Daoy (cell line): Measurements from ENCODE around the gene PAM16. TPM values are rescaled to one million over a fixed set of nuclear protein-coding genes. Genes with fewer than 3 reads are reported as not detected.
A peak's percentile ranks its signal among the peaks of the same experiment; 100 is the strongest.

Experiments used
- DNase-seq: peaks from one replicate; pipeline ENCODE4 v3.0.0-alpha.2; 2015; ENCODE audit warnings: low read depth
- total RNA-seq: library from RNA; depleted of rRNA; stranded (reverse); fragments of >200 nt; shearing (Covaris generic); gene quantifications from 2 replicates; pipeline ENCODE4 v1.2.3, GENCODE V29; 2014

Gene PAM16
- total RNA-seq, 1 experiment from 2014 or later: 71.8 TPM

DNA sequence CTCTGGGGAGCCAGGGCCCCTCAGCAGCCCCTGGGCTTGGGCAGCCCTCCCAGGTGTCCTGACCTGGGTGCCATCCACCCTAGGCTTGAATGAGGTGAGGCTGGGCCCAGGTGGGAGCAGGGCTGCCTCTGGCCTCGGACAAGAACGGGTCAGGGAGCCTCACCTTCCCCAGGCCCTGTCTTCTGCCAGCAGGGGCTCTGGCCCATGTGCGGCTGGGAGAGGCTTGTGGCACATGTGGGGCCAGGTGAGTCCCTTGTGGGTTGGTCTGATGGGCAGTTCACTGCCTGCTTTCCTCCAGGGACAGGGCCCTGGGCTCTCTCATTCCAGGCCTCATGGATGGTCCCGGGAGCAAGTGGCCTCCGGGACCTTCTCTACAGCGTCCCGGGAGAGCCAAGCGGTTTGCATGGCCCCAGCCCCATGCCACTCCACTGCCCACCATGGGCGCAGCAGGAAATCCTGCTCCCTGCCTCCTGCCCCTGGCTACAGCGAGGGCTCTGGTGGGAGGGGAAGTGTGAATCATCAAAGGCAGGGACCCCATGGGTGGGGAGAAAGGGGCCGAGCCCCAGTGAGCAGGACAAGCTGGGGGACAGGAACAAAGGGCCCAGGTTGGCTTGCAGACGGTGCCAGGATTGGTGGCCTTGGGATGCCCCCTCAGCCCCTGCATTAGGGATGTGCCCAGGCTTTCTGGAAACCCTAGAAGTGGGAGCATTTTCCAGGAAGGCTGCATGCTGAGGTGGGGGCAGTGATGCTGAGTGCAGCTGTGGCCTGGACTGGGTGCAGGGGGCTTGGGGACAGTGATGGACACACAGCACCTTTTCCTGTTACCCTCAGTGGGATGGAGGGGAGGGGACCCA lies 32.7 kb upstream of the PAM16 start:
- DNase-seq: no peak

DNA sequence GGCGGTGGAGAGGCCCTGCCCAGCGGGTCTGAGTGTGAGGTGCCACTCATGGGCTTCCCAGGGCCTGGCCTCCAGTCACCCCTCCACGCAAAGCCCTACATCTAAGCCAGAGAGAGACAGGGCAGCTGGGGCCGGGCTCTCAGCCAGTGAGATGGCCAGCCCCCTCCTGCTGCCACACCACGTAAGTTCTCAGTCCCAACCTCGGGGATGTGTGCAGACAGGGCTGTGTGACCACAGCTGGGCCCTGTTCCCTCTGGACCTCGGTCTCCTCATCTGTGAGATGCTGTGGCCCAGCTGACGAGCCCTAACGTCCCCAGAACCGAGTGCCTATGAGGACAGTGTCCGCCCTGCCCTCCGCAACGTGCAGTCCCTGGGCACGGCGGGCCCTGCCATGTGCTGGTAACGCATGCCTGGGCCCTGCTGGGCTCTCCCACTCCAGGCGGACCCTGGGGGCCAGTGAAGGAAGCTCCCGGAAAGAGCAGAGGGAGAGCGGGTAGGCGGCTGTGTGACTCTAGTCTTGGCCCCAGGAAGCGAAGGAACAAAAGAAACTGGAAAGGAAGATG lies 31.8 kb upstream of the PAM16 start:
- DNase-seq: no peak

DNA sequence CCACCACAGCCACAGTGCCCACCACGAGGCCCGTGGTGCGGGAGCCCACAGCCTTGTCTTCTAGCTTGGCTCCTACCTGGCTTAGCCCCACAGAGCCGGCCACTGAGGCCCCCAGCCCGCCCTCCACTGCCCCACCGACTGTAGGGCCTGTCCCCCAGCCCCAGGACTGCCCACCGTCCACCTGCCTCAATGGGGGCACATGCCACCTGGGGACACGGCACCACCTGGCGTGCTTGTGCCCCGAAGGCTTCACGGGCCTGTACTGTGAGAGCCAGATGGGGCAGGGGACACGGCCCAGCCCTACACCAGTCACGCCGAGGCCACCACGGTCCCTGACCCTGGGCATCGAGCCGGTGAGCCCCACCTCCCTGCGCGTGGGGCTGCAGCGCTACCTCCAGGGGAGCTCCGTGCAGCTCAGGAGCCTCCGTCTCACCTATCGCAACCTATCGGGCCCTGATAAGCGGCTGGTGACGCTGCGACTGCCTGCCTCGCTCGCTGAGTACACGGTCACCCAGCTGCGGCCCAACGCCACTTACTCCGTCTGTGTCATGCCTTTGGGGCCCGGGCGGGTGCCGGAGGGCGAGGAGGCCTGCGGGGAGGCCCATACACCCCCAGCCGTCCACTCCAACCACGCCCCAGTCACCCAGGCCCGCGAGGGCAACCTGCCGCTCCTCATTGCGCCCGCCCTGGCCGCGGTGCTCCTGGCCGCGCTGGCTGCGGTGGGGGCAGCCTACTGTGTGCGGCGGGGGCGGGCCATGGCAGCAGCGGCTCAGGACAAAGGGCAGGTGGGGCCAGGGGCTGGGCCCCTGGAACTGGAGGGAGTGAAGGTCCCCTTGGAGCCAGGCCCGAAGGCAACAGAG lies 31.0 kb upstream of the PAM16 start:
- no peak for DNase-seq

DNA sequence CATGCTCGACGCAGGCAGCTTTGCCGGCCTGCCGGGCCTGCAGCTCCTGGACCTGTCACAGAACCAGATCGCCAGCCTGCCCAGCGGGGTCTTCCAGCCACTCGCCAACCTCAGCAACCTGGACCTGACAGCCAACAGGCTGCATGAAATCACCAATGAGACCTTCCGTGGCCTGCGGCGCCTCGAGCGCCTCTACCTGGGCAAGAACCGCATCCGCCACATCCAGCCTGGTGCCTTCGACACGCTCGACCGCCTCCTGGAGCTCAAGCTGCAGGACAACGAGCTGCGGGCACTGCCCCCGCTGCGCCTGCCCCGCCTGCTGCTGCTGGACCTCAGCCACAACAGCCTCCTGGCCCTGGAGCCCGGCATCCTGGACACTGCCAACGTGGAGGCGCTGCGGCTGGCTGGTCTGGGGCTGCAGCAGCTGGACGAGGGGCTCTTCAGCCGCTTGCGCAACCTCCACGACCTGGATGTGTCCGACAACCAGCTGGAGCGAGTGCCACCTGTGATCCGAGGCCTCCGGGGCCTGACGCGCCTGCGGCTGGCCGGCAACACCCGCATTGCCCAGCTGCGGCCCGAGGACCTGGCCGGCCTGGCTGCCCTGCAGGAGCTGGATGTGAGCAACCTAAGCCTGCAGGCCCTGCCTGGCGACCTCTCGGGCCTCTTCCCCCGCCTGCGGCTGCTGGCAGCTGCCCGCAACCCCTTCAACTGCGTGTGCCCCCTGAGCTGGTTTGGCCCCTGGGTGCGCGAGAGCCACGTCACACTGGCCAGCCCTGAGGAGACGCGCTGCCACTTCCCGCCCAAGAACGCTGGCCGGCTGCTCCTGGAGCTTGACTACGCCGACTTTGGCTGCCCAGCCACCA lies 30.2 kb upstream of the PAM16 start:
- DNase-seq: no peak

DNA sequence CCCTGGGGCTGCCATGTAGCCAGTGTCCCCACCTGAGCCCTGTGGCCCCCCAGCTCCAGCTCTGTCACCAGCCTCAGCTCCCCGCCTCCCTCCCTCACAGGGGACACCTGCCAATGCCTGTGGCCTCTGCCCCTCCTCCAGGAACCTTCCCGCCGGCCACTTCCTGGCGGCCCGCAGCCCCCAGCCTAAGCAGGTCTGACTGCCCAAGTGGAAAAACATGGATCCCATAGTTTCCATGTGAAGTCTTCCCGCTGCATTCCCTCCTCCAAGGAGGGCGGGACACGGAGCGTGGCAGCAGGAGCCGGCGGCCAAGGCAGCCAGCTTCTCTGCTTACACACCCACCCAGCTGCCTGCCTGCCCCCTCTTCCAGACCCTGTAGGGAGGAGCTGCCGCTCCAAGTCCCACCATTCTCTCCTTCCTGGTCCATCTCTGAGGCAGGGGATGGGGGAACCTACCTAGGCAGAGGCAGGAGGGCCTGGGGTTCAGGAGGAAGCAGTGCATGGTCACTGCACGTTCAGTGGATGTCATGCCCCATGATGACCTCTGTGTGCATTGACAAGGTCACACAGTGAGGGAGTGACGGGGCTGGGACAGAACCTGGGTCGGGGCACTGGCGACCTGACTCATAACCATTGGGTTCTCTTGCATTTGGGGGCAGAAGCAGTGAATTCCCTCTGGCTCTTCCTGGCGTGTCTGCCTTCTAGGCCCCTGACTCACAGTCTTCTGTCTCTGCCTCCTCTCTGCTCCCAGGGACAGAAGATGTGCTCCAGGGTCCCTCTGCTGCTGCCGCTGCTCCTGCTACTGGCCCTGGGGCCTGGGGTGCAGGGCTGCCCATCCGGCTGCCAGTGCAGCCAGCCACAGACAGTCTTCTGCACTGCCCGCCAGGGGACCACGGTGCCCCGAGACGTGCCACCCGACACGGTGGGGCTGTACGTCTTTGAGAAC lies 29.3 kb upstream of the PAM16 start:
- DNase-seq: no peak

DNA sequence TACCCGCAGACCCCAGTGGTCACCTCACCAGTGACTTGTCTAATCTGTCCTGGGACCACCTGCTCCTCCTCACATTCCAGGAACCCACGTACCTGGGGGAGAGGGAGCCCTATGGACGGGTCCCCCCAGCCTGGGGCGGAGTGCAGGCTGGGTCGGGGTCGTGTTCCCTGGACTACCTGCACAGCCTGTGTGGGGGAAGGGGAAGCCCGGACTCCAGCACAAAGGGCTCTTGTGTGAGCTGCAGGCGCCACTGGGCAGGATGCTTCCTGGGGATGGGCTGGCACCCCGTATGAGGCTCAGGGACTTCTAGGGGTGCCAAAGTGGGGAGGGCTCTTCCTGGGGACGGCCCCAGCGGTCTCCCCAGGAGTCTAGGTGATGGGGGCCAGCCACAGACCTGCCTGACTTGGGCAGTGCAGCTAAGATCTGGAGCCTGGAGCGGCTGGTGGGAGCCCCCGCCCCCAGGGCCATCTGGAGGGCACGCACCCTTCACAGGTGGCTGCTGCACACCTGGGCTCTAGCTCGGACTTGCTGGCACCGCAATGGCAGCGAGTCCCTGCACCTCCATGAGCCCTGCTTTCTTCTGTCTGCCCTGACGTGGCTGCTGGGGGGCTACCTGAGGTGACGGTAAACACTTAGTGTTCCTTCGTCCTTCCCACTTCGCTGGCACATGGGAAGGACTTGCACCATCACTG lies 28.0 kb upstream of the PAM16 start:
- no peak for DNase-seq

DNA sequence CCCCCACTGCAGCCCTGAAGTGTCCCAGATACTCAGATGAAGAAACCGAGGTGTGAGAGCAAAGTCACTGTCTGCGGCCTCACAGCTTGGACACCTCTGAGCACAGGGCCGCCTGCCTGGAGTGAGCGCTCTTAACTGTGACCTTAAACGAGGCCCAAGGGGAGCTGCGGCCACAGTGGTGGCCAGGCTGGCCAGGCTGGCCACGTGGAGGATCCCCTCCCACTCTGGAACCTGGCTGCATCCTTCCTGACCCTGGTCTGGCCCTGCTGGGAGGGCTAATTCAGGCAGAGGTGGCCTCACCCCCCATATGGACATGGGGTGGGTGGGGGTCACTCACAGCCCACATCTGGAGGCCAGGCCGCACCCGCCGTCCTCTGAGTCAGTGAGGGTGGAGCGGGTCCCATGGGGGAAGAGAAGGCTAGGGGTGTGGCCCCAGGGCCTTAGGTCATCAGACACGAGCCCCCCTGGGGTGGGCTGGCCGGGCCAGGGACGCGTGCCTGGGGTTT lies 27.1 kb upstream of the PAM16 start:
- peak; percentile 50 for DNase-seq

DNA sequence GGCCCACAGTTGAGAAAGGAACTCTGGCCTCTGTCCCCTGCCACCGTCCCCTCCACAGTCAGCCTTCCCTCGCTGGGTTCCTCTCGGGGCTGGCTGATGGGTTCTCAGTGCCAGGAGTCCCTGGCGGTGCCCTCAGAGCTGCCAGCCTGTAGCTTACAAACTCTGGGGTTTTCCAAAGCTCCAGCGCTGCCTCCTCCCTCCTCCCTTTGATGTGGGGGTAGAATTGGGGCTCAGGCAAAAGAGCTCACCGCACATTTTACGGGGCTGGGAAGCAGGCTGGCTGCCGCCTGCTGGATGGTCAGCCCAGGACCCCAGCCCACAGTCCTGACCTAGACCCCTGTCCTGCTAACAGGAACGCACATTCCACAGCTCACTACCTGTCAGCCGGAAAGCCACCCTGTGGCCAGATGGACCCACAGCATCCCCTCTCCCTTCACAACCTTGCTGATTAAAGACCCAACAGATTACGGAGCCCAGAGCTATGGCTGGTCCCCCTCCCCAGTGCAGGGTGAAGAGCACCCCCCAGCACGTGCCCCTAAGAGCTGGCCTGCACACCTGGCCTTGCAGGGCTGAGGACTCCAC lies 26.5 kb upstream of the PAM16 start:
- DNase-seq: no peak

DNA sequence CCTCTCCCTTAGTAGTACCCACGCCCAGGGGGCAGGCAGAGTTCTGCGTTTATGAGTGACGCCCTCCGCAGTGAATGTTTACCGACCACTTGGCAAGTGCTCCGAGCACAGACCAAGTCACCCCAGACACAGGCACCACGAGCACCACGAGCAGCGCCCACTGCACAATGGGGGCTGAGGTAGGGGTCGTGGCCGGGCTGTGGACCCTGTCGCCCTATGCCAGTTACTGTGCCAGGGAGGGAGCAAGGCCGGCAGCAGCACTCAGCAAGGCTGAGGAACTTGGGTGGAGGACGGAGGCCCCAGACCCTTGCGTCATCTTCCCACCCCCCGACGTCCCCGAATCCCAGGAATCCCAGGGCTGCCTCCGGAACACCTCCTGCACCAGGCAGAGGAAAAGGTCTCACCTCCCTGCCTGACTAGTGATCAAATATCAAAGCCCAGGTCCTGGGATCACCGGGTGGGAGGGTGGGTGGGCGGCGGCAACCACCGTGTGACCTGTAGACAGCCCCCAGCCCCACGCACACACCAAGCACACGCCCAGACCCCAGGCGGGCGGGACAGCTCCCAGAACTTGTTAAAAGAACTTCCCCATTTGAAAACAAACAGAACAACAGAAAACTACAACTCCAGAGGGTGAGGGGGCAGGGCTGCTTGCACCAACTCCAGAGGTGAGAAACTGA lies 25.9 kb upstream of the PAM16 start:
- peak; percentile 45 for DNase-seq

DNA sequence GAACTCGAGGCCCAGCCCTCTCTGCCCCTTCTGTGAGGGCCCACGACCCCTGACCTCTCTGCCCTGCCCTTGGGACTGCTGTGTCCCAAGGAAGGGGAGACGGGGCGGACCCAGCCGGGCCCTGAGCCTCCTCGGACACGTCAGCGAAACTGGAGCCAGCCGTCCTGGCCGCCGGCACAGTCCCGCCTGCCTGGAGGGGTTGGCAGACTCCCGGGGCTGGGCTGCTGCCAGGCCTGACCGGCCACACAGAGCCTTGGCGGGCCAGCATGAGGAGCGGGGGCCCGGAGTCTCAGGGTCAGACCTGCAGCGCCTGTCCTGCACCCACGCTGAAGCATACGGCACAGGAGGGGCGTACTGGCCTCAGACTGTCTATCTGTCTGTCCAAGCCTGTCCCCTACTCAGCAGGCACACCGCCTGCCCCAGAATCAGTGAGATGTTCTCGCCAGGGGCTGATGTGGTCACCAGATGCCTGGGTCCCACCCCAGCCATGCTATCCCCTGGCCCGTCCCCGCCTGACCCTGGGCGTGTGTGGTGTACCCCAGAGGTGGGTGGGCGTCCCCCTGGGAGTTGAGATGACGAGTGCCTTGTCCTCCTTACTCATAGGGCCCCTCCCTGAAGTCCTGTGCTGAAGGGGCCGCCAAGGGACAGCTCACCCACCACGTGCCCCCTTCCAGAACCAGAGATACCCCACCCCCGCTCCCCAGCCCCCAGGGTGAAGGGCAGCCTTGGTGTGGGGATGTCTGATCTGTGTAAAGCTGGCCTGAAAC lies 25.2 kb upstream of the PAM16 start:
- DNase-seq: peak; percentile 71

DNA sequence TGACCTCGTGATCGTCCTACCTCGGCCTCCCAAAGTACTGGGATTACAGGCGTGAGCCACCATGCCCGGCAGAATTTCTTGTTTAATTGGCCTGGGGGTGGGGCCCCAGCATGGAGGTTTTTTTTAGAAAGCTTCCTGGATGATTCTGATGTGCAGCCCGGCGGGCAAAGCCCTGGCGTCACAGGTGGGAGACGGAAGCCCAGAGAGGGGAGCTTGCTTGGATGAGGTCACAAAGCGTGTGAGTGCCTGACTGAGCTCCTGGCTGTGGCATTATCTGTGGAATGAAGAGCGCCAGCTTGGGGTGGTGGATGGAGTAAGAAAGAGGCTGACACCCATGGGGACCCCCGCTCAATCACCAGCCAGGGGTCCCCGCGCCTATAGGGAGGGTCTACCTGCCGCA lies 24.6 kb upstream of the PAM16 start:
- peak; percentile 41 for DNase-seq

DNA sequence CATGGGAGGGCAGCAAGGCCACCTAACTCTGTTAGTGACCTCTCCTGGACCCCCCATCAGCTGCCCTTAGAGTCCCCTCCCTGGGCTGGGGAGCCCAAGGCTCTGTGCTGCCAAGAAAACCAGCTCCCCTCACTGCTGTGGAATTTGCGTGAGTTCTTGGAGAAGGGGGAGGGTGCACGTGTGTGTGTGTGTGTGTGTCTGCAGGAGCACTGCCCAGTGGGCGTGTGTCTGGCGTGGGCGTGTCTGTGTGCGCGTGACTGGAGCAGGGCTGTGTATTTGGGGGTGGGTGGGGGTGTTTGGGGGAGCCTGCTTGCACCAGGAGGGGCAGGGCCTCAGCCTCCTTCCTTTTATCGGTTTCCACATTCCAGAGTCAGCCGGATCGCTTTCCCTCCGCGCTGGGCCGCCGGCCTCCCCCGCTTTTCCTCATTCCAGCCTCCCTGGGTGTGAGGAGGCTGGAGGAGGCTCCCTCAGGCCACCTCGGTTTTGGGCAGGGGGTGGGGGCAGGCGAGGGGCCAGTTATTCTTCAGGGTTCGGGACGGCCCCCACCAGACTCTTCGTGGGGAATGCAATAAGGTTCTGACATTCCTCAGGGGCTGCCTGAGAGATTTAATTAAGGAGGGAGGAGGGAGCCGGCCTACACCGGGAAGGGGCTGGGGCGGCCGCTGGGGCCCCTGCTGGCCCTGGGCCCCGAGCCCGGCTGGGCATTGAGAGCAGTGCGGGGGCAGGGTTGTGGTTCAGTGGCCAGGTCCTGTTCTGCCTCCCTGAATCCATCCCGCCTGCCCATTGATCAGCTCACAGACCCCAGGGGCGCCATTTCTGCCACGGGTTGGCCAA lies 23.0 kb upstream of the PAM16 start:
- DNase-seq: peak; percentile 79

DNA sequence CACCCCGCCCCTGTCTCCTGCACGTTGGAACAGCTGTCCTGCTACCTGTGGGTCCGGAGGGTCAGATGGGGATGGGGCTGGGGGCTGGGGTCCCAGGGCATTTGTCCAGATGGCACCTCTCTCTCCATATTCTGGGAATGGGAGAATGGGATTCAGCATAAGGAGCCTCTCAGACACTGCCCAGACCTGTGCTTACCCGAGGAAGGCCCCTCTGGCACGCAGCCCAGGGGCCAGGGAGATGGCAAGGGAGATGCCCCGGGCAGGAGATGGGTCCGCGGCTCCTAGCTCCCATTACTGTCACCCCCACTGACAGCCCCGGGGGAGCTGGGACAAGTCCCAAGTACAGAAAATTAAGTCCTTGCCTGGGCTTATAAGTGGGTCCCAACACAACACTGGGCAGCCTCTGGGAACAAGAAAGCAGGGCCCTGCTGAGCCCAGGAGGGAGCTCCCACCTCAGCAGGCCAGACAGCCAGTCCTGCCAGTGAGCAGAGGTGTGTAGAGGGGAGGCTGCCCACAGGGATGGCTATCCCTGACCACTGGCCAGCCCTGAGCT lies 22.3 kb upstream of the PAM16 start:
- peak; percentile 61 for DNase-seq

DNA sequence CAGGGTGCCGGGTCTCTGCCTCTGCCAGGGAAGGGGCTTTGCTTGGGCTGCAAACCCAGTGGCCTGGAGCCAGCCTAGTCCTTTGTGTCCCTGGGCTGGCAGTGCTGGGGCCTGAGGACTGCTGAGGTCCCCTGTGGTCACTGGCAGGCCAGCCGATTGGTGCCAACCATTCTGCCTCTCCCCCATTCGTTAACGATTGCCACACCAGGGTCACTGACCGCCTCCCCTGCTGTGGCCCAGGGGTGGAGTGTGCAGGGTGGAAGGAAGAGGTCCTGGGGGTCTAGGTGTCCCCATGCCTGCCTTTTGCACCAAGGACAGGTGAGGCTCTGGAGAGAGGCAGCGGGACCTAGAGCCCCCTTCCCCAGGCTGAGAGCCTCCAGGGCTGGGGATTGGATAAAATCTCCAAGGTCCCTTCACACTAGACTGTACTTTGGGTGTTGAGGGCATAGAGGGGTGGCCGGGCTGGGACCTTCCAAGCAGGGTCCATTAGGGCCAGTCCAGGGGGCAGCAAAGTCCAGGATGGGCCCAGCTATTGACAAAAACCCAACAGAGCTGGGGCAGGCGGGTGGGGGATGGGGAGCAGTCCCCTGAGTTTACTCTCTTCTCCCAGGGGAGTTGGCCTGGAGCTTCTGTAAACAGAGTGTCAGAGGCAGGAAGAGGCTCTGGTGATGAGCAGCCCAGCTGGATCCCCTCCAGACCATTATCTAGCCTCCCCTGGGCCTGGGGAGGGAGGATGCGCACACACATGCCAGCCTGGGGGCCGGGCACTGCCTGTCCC lies 21.6 kb upstream of the PAM16 start:
- DNase-seq: peak; percentile 51

DNA sequence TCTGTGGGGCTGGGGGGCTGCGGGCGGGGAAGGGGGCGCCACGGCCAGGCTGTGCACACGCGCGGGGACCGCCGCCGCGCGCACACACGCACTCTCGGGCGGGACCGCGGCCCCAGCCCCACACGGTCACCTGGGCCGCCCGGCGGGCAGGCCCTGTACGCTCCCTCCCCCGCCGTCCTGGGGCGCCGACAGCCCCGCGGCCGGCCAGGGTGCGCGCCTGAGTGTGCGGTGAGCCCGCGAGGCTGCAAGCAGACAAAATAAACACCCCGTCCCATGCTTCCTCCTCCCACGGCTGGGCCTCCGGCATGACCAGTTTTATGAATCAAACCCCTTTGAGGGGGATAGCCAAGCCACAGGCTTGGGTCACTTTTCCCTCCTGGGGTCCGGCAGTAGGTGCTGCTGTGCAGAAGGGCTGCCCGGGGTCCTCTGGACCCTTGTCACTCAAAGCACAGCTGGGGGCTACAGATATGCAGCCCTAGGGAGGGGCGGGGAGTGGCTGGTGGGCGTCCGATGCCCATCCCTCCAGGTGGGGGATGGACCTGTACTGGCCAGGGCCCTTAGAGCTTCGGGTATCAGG lies 21.0 kb upstream of the PAM16 start:
- DNase-seq: peak; percentile 62
